HG03175 (cell line): ENCODE measurements around the gene PTPN5.
"Not testable (repeated sequence)": the region's sequence is repeated elsewhere in the genome, so short reads cannot be mapped to it uniquely, and the experiment has no call there.

ENCODE experiments used
- ATAC-seq: cut with Tn5 transposase; IDR thresholded peaks from one replicate; pipeline ENCODE4 v1.9.1; 2021; ENCODE audit warnings: mild to moderate bottlenecking, moderate library complexity; ENCODE audit not compliant: unreplicated experiment

The PTPN5 gene

GRCh38 chr11:18692941-18693760 is 98.4 kb downstream of the PTPN5 start:
- ATAC-seq = no peak

- ATAC-seq = not testable (repeated sequence)
These were observed 100.0 kb downstream of the PTPN5 start for GRCh38 chr11:18691467-18692140.

- ATAC-seq = no peak
These were observed 107.3 kb downstream of the PTPN5 start for GRCh38 chr11:18684267-18684666.

GRCh38 chr11:18682466-18682865 is 109.1 kb downstream of the PTPN5 start:
- no peak for ATAC-seq

- ATAC-seq = not testable (repeated sequence)
These were observed 109.6 kb downstream of the PTPN5 start for GRCh38 chr11:18681949-18682348.
